WTC11 (cell line): ENCODE measurements around the gene SH3GL2. TPM values are rescaled to one million over a fixed set of nuclear protein-coding genes. Genes with fewer than 3 reads are reported as not detected.

Experiments
- ATAC-seq: fragments of 200-7000 bp; cut with Tn5 transposase; 2 replicates; pipeline ENCODE4 v1.10.0; 2021; ENCODE audit warnings: mild to moderate bottlenecking, moderate library complexity
- CTCF ChIA-PET: fragments of 300-600 bp; sonication (Branson Sonifier 250); formaldehyde crosslinking; loops from one replicate; lab custom pipeline; 2021; ENCODE audit warnings: antibody characterized with exemption; lab: Charles Lee
- POLR2A ChIA-PET: fragments of 350-600 bp; sonication (Branson Sonifier 250); formaldehyde crosslinking; loops from one replicate; lab custom pipeline; 2021; ENCODE audit warnings: antibody characterized with exemption; lab: Charles Lee
- DNase-seq: peaks from one replicate; pipeline ENCODE4 v3.0.0; 2021; ENCODE audit warnings: low spot score
- H3K27ac Mint-ChIP-seq: 2 replicates; pipeline ENCODE4 v1.8.0; 2021; ENCODE audit warnings: mixed read lengths
- H3K27me3 Mint-ChIP-seq: 2 replicates; pipeline ENCODE4 v1.8.0; 2021; ENCODE audit warnings: low read depth, mild to moderate bottlenecking, moderate library complexity, mixed read lengths
- H3K36me3 Mint-ChIP-seq: 2 replicates; pipeline ENCODE4 v1.8.0; 2021; ENCODE audit warnings: mixed read lengths
- H3K4me1 Mint-ChIP-seq: 2 replicates; pipeline ENCODE4 v1.8.0; 2022; ENCODE audit warnings: mixed read lengths
- H3K4me3 Mint-ChIP-seq: 2 replicates; pipeline ENCODE4 v1.8.0; 2021; ENCODE audit warnings: mild to moderate bottlenecking, moderate library complexity, mixed read lengths
- H3K9me3 Mint-ChIP-seq: 2 replicates; pipeline ENCODE4 v1.8.0; 2021; ENCODE audit warnings: mixed read lengths
- ATF1 ChIP-seq: sonication (generic); formaldehyde crosslinking; IDR thresholded peaks from 2 replicates; pipeline ENCODE4 v1.8.1; 2023; ENCODE audit warnings: mild to moderate bottlenecking, moderate library complexity, missing genetic modification reagents
- ATF2 ChIP-seq: sonication (generic); formaldehyde crosslinking; IDR thresholded peaks from 2 replicates; pipeline ENCODE4 v1.8.1; 2022; ENCODE audit warnings: low read depth, missing genetic modification reagents, borderline replicate concordance
- ATF6 ChIP-seq: sonication (generic); formaldehyde crosslinking; IDR thresholded peaks from 2 replicates; pipeline ENCODE4 v1.8.1; 2023; ENCODE audit warnings: mild to moderate bottlenecking, missing genetic modification reagents
- CBFB ChIP-seq: sonication (generic); formaldehyde crosslinking; IDR thresholded peaks from 2 replicates; pipeline ENCODE4 v1.8.1; 2022; ENCODE audit warnings: mild to moderate bottlenecking, low read depth, missing genetic modification reagents
- CDX4 ChIP-seq: fragments of 250-450 bp; sonication (Bioruptor Pico); IDR thresholded peaks from 2 replicates; pipeline ENCODE4 v1.9.0; 2021; ENCODE audit warnings: moderate library complexity, mild to moderate bottlenecking, inconsistent platforms, borderline replicate concordance
- FOXP4 ChIP-seq: sonication (generic); formaldehyde crosslinking; IDR thresholded peaks from 2 replicates; pipeline ENCODE4 v1.8.0; 2022; ENCODE audit warnings: mild to moderate bottlenecking, missing genetic modification reagents
- GABPB1 ChIP-seq: sonication (generic); formaldehyde crosslinking; IDR thresholded peaks from 2 replicates; pipeline ENCODE4 v1.8.1; 2023; ENCODE audit warnings: mild to moderate bottlenecking, missing genetic modification reagents
- GRHL2 ChIP-seq: fragments of 250-450 bp; sonication (Bioruptor Pico); IDR thresholded peaks from 2 replicates; pipeline ENCODE4 v1.8.0; 2022; ENCODE audit warnings: mild to moderate bottlenecking, moderate library complexity; ENCODE audit not compliant: insufficient replicate concordance, severe bottlenecking
- GTF2I ChIP-seq: fragments of 250-450 bp; sonication (Bioruptor Pico); conservative IDR thresholded peaks from 2 replicates; pipeline ENCODE4 v1.4.0; 2021; ENCODE audit warnings: mild to moderate bottlenecking
- HMGA2 ChIP-seq: fragments of 250-450 bp; sonication (Bioruptor Pico); IDR thresholded peaks from 2 replicates; pipeline ENCODE4 v1.4.0; 2021; ENCODE audit warnings: mild to moderate bottlenecking, moderate library complexity
- HMGXB4 ChIP-seq: sonication (generic); formaldehyde crosslinking; IDR thresholded peaks from 2 replicates; pipeline ENCODE4 v1.8.1; 2023; ENCODE audit warnings: mild to moderate bottlenecking, moderate library complexity, missing genetic modification reagents
- NR2C2 ChIP-seq: sonication (generic); formaldehyde crosslinking; IDR thresholded peaks from 2 replicates; pipeline ENCODE4 v1.8.0; 2022; ENCODE audit warnings: mild to moderate bottlenecking, missing genetic modification reagents
- RELA ChIP-seq: sonication (generic); formaldehyde crosslinking; IDR thresholded peaks from 2 replicates; pipeline ENCODE4 v1.8.1; 2022; ENCODE audit warnings: missing genetic modification reagents, mild to moderate bottlenecking, borderline replicate concordance
- RORB ChIP-seq: fragments of 250-450 bp; sonication (Bioruptor Pico); IDR thresholded peaks from 2 replicates; pipeline ENCODE4 v1.9.0; 2021; ENCODE audit warnings: mild to moderate bottlenecking
- SMAD3 ChIP-seq: sonication (generic); formaldehyde crosslinking; IDR thresholded peaks from 2 replicates; pipeline ENCODE4 v1.8.0; 2022; ENCODE audit warnings: missing genetic modification reagents, mild to moderate bottlenecking, borderline replicate concordance
- USF2 ChIP-seq: sonication (generic); formaldehyde crosslinking; IDR thresholded peaks from 2 replicates; pipeline ENCODE4 v1.8.1; 2023; ENCODE audit warnings: mild to moderate bottlenecking, missing genetic modification reagents, moderate library complexity
- ZNF138 ChIP-seq: sonication (generic); formaldehyde crosslinking; conservative IDR thresholded peaks from 2 replicates; pipeline ENCODE4 v1.8.1; 2022; ENCODE audit warnings: mild to moderate bottlenecking, moderate library complexity, missing genetic modification reagents
- ZNF232 ChIP-seq: sonication (generic); formaldehyde crosslinking; IDR thresholded peaks from 2 replicates; pipeline ENCODE4 v1.8.0; 2022; ENCODE audit warnings: mild to moderate bottlenecking, missing genetic modification reagents
- ZNF671 ChIP-seq: fragments of 250-450 bp; sonication (Bioruptor Pico); IDR thresholded peaks from 2 replicates; pipeline ENCODE4 v1.8.0; 2021; ENCODE audit warnings: mild to moderate bottlenecking
- ZSCAN18 ChIP-seq: fragments of 250-450 bp; sonication (Bioruptor Pico); IDR thresholded peaks from 2 replicates; pipeline ENCODE4 v2.1.2; 2022; ENCODE audit warnings: mild to moderate bottlenecking, moderate library complexity
- total RNA-seq: library from RNA; stranded (reverse); gene quantifications from 3 replicates; pipeline ENCODE4 v1.2.3, GENCODE V29; 2021

Gene SH3GL2
- total RNA-seq, 1 experiment from 2014 or later = 4.2 TPM

GRCh38 chr9:17622141-17622540, 43.3 kb downstream of the SH3GL2 start:
- TF ChIP-seq ZNF138 (no peak), GRHL2 (CRISPR knock-in tag) (no peak), ZSCAN18 (CRISPR knock-in tag) (no peak), ZNF671 (no peak), HMGXB4 (CRISPR knock-in tag) (no peak), CDX4 (CRISPR knock-in tag) (no peak), FOXP4 (CRISPR knock-in tag) (no peak), RELA (CRISPR knock-in tag) (no peak), GABPB1 (no peak), GTF2I (CRISPR knock-in tag) (no peak), ATF2 (no peak), ATF6 (CRISPR knock-in tag) (no peak), SMAD3 (CRISPR knock-in tag) (no peak), USF2 (CRISPR knock-in tag) (no peak), CBFB (CRISPR knock-in tag) (no peak), NR2C2 (CRISPR knock-in tag) (no peak), ATF1 (CRISPR knock-in tag) (no peak), ZNF232 (CRISPR knock-in tag) (no peak), RORB (CRISPR knock-in tag) (no peak), HMGA2 (CRISPR knock-in tag) (no peak)
- DNase-seq (no peak), ATAC-seq (no peak)
- Mint-ChIP-seq H3K4me3 (no peak overlapping the region), H3K27ac (no peak overlapping the region), H3K9me3 (no peaks in the 10 kb centered on the region), H3K27me3 (no peaks in the 10 kb centered on the region), H3K36me3 (no peaks in the 10 kb centered on the region), H3K4me1 (peaks cover 11% of the 10 kb centered on the region)
- ChIA-PET CTCF (no interaction called here), POLR2A (no interaction called here)
